Stimulated activated CD8-positive, alpha-beta memory T cell treated with anti-CD3 and anti-CD28 coated beads, Interleukin-15, amount 100 ng/mL, for 4 hours (primary cell): ENCODE data around the gene SYNE1.
"Not testable (repeated sequence)": the region's sequence is repeated elsewhere in the genome, so short reads cannot be mapped to it uniquely, and the experiment has no call there.

Experiments used
- DNase-seq, 2 donors: peaks; one replicate each; pipeline ENCODE4 v3.0.0-alpha.2; 2020; ENCODE audit warnings: low read depth in 2 of 2

The SYNE1 gene

GRCh38 chr6:152566103-152566875 is 70.9 kb downstream of the SYNE1 start:
- DNase-seq = no peak

GRCh38 chr6:152563177-152563576 is 74.0 kb downstream of the SYNE1 start:
- DNase-seq = no peak

- not testable (repeated sequence) for DNase-seq
Measured at GRCh38 chr6:152558798-152559197, 78.4 kb downstream of the SYNE1 start.

- no peak for DNase-seq
Measured at GRCh38 chr6:152557502-152557901, 79.7 kb downstream of the SYNE1 start.

- DNase-seq = no peak
Measured at GRCh38 chr6:152554851-152555250, 82.3 kb downstream of the SYNE1 start.

GRCh38 chr6:152552616-152553209 is 84.4 kb downstream of the SYNE1 start:
- DNase-seq = no peak

- no peak for DNase-seq
Measured at GRCh38 chr6:152543519-152543918, 93.6 kb downstream of the SYNE1 start.

- DNase-seq = no peak
Measured at GRCh38 chr6:152540381-152540780, 96.8 kb downstream of the SYNE1 start.

DNA sequence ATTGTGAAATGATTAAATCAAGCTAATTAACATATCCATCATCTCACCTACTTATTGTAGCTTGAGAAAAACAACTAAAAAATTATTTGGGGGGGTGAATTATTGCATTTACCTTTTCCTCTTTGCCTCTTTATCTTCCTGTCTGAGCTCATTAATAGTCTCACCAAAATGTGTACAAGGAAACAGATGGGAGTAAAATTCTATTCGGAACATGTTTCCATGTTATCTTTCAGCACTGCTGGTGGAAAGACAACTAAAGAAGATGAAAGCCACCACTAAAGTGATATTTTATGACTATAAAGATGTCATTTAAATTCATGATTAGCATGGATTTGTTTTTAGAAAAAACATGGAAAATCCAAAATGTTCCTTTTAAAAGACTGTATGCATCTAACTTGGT is 102.6 kb downstream of the SYNE1 start:
- DNase-seq = no peak

DNA sequence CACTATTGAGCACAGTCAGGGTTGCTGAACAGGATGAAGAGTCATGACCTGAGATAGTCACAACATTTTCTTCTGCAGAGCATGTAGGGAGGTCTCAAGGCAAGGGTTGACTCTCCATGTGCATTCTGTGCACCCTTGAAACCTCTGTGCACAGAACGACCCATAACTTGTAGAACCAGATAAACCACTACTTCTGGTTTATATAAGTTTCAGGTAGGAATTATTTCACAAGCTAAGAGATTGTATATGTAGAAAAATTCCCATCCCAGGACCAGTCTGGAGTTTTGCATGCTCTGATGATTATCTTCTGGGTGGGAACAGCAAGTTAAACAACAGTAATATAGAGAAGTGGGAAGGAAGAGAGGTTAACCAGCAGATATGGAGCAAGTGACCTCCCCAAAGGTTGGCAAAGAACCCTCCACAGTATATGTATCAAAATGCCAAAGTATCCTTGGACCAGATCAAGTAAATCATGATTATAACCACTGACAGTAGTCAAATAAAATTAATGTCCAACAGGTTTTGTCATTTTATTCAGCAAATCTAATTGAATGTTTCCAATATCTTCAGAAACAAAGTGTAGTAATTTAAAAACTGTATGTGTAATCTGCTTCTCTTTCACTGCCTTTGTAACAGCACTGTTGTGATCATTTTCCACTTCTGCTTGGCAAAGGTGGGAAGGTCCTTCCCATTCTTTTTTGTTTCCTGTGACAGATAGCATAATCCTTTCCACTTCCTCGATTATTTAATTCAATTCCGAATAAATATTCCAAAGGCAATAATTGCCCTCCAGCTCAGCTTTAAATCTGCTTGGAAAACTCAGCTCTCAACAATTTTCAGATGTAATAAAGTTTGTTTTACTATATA is 104.4 kb downstream of the SYNE1 start:
- no peak for DNase-seq

GRCh38 chr6:152531659-152532058 is 105.5 kb downstream of the SYNE1 start:
- DNase-seq = no peak

DNA sequence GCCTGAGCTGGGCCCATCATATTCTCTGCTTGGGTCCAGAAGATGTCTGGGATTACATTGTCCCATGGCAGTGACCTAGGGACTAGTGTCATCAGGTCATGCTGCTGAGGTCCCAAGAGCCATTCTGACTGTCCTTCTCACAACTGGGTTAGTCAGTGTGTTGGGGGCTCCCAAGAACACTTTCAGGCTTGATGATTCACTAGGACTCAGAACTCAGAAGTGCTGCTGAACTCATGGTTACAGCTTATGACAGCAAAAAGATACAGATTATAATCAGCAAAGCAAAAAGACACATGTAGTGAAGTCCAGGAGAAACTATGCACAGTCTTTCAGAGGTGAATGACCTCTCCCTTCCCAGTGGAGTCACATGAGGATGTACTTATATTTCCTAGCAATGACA is 107.8 kb downstream of the SYNE1 start:
- no peak for DNase-seq

DNA sequence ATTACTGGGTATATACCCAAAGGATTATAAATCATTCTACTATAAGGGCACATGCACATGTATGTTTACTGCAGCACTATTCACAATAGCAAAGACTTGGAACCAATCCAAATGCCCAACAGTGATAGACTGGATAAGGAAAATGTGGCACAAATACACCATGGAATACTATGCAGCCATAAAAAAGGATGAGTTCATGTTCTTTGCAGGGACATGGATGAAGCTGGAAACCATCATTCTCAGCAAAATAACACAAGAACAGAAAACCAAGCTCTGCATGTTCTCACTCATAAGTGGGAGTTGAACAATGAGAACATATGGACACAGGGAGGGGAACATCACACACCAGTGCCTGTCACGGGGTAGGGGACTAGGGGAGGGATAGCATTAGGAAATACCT is 123.0 kb downstream of the SYNE1 start:
- not testable (repeated sequence) for DNase-seq

DNA sequence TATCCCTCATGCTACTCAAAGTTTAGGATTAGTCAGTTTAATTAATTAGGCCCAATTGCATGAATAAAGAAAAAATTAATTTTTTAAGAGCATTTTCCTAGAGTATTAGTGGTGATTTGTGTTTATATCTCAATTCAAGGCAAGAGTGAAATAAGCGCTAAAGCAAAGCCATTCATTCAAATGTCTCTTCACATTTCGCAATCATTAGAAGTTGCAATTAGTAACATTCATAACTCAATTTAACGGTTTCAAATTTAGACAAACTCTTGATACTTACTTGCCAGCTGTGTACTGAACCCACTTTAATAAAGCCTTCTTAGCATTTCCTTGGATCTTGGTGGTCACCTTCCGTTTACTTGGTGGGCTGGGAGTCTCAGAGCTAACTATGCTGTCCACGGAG is 127.2 kb downstream of the SYNE1 start:
- DNase-seq = no peak

DNA sequence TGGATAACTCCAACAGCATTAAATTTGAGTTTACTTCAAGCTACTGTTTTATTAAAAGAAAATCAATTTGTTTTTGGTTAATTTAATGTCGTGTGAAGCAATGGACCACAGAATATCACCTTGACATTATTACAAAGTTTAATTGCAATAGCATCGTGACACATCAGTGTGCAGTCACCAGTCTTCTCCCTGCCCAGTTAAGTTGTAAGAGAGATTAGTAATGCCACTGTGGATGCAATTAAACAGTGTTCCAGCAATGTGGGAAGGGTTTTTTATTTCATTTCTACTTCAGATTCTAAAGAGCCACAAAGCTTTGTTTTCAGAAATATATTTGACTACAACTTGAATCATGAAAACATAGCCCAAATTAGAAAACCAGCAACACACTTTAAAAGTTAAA is 128.7 kb downstream of the SYNE1 start:
- no peak for DNase-seq

DNA sequence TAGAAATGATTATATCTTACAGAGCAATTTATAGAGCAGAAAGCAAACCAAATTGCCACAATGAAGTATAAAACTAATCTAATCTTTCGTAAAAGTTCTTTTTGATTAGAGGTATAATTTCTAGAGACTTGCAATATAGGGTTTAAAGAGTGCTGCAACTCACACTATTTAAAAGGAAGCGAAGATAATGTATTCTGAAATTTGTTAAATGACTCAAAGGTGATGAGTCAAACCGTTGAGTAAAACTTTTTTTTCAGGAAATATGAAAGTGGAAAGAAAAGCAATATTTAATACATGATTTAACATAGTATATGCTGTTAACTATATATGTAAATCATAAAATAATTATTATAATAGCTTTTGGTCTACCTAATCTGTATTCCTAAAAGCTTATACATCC is 133.6 kb downstream of the SYNE1 start:
- no peak for DNase-seq

DNA sequence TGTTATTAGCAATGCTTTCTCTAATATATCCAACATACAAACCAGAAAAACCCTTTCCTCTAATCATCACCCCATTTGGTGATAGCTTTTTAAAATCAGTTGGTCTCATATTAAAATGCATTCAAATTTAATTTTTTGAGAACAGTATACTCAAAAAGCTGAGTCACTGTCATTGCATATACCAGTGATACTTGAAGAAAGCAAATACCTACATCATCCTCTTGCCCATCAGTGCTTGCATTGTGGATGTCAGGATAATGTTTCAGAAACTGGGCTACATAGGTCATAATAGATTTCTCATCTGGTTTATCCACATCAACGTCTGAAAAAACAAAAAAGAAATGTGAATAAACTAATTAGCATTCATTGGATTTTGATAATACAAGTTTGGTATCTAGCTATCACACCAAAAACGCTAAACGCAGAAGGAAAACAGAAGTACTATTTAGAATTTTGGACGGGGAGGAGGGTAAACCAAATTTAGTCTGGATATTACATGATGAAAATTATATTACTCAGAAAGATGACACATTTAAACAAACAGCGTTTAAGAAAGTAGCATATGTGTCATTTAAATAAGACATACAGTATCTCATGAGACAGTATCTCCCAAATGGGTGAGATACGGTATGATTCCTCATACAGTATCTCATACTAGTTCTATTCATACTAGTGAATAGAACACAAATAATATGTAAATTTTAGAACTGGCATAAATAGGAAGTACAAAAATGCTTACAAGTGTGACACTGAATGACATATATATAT is 134.6 kb downstream of the SYNE1 start:
- DNase-seq = no peak

- no peak for DNase-seq
Measured at GRCh38 chr6:152499931-152500330, 137.2 kb downstream of the SYNE1 start.

- DNase-seq = no peak
Measured at GRCh38 chr6:152496731-152497130, 140.4 kb downstream of the SYNE1 start.

- DNase-seq = not testable (repeated sequence)
Measured at GRCh38 chr6:152495456-152495855, 141.7 kb downstream of the SYNE1 start.

GRCh38 chr6:152492281-152492680 is 144.9 kb downstream of the SYNE1 start:
- not testable (repeated sequence) for DNase-seq

- not testable (repeated sequence) for DNase-seq
Measured at GRCh38 chr6:152491501-152491900, 145.7 kb downstream of the SYNE1 start.
